ENCODE results near the gene WNT8B. TPM values are rescaled to one million over a fixed set of nuclear protein-coding genes. Genes with fewer than 3 reads are reported as not detected.

Gene WNT8B
- total RNA-seq, 2 donors from 2014 or later: not detected

GRCh38 chr10:100479037-100479436, 16.2 kb downstream of the WNT8B start:
- H3K27me3 ChIP-seq: no peaks in the 10 kb centered on the region
- H3K4me1 ChIP-seq: peaks cover 0 to 13% of the 10 kb centered on the region in 2 donors
- H3K27ac ChIP-seq: no peak overlapping the region
- no peak for TF ChIP-seq CTCF (IDR thresholded peaks at IDR 0.05)
- H3K36me3 ChIP-seq: no peaks in the 10 kb centered on the region
- DNase-seq (ENCODE audit: low spot score): no peak
- H3K4me3 ChIP-seq: no peak overlapping the region
- H3K9me3 ChIP-seq: no peaks in the 10 kb centered on the region

- Histone ChIP-seq H3K9me3 (no peaks in the 10 kb centered on the region), H3K4me3 (no peak overlapping the region), H3K36me3 (no peaks in the 10 kb centered on the region), H3K27me3 (no peaks in the 10 kb centered on the region), H3K27ac (no peak overlapping the region), H3K4me1 (peaks cover 0 to 13% of the 10 kb centered on the region in 2 donors)
- no peak for DNase-seq (ENCODE audit: low spot score)
- no peak for TF ChIP-seq CTCF (IDR thresholded peaks at IDR 0.05)
Measured at GRCh38 chr10:100480002-100480401, 17.2 kb downstream of the WNT8B start.

DNA sequence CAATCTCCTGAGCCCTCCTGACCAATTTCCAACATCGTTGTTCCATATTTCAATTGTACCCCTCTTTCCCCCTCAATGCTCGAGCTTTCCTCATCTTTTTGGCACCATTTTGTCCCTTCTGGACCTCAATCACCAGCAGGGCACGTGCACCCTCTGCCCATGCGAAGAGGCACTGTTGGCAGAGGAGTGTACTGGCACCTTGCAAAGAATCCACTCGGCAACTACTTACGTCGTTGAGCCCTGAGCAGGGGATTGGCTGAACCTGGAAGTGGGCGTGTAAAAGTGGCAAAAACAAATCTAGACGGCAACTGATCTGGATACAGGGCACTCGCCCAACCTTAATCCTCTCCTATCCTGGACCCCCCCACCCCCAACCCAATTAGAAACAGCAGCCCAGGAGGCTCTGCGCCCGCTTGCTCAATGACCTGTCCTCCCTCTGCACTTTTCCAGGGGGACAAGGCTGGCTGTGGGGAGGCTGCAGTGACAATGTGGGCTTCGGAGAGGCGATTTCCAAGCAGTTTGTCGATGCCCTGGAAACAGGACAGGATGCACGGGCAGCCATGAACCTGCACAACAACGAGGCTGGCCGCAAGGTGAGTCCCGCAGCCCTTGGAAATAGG, 18.8 kb downstream of the WNT8B start:
- no peaks in the 10 kb centered on the region for H3K9me3 ChIP-seq
- no peaks in the 10 kb centered on the region for H3K27me3 ChIP-seq
- TF ChIP-seq CTCF (IDR thresholded peaks at IDR 0.05): no peak
- peak overlapping the region; percentile 26 to 54 for H3K4me3 ChIP-seq
- no peak overlapping the region for H3K27ac ChIP-seq
- DNase-seq (ENCODE audit: low spot score): peak; percentile 89
- peaks cover 0 to 13% of the 10 kb centered on the region in 2 donors for H3K4me1 ChIP-seq
- H3K36me3 ChIP-seq: no peaks in the 10 kb centered on the region

- Histone ChIP-seq H3K27ac (no peak overlapping the region), H3K27me3 (no peaks in the 10 kb centered on the region), H3K4me3 (peak overlapping the region; percentile 26 to 54), H3K36me3 (peaks cover 6% of the 10 kb centered on the region), H3K4me1 (peaks cover 0 to 13% of the 10 kb centered on the region in 2 donors), H3K9me3 (no peaks in the 10 kb centered on the region)
- DNase-seq (ENCODE audit: low spot score): peak; percentile 62
- peak; percentile 78 to 84 for TF ChIP-seq CTCF (IDR thresholded peaks at IDR 0.05)
Measured at GRCh38 chr10:100482181-100482833, 19.5 kb downstream of the WNT8B start.

DNA sequence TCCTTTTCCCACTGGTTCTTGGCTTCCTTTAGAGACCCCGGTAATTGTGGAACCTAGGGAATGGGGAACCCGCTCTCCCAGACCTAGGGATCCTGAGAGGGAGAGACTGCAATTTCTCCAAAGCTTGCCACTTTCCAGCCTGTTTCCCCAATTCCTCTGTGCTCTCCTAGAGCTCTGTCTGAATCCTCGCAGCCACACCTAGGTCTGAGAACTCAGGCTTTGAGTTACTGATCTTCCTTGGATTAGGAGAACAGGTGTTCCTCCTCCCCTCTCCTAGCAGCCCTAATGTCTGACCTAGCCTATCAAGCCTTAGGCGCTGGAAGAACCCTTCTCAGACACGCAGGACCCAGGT, 20.0 kb downstream of the WNT8B start:
- Histone ChIP-seq H3K9me3 (no peaks in the 10 kb centered on the region), H3K4me3 (peak overlapping the region in 1 of 2 donors; percentile 54), H3K4me1 (peaks cover 0 to 13% of the 10 kb centered on the region in 2 donors), H3K36me3 (peaks cover 11% of the 10 kb centered on the region), H3K27me3 (no peaks in the 10 kb centered on the region), H3K27ac (no peak overlapping the region)
- DNase-seq (ENCODE audit: low spot score): no peak
- TF ChIP-seq CTCF (IDR thresholded peaks at IDR 0.05): peak in 1 of 2 donors; percentile 5
